SK-N-SH (cell line): ENCODE data around the gene BCL11B. TPM values are rescaled to one million over a fixed set of nuclear protein-coding genes. Genes with fewer than 3 reads are reported as not detected.

ENCODE experiments used
- CTCF ChIA-PET: fragments of 300-600, 350-600 bp; formaldehyde crosslinking; extraction: SDS; loops from one replicate; lab custom pipeline; 2021; lab: Yijun Ruan, JAX
- POLR2A ChIA-PET: fragments of 350-600 bp; sonication (Branson Sonifier 250); formaldehyde crosslinking; extraction: SDS; loops from one replicate; lab custom pipeline; 2020; ENCODE audit warnings: antibody characterized with exemption, inconsistent platforms; lab: Yijun Ruan, JAX
- DNase-seq: peaks from one replicate; pipeline ENCODE4 v3.0.0; 2012
- H2AFZ ChIP-seq: fragments of 200-600 bp; sonication (generic); 2 replicates; pipeline ENCODE4 v1.8.1; 2016; ENCODE audit warnings: antibody characterized with exemption, mild to moderate bottlenecking, low read depth
- H3F3A ChIP-seq: fragments of 200-600 bp; sonication (generic); replicated peaks from 2 replicates; pipeline ENCODE3; 2016; ENCODE audit warnings: antibody characterized with exemption, mild to moderate bottlenecking; ENCODE audit not compliant: insufficient read depth
- H3K27ac ChIP-seq, 2 experiments: fragments of 200-500 bp in 1 of 2; fragments of 200-600 bp in 1 of 2; sonication (Bioruptor generic) in 1 of 2; sonication (generic), shearing (Covaris generic) in 1 of 2; 2 replicates each; pipeline versions ENCODE4 v1.5.1 to v1.6.1; 2014 to 2016; ENCODE audit warnings: low read depth in 2 of 2, inconsistent platforms in 1 of 2, low read length in 1 of 2, mild to moderate bottlenecking in 1 of 2, mixed read lengths in 1 of 2
- H3K27me3 ChIP-seq: fragments of 200-600 bp; sonication (generic), shearing (Covaris generic); 2 replicates; pipeline ENCODE4 v1.6.1; 2016; ENCODE audit warnings: mixed run types; ENCODE audit not compliant: insufficient read depth
- H3K36me3 ChIP-seq, 2 experiments: fragments of 200-500 bp in 1 of 2; fragments of 200-600 bp in 1 of 2; sonication (Bioruptor generic) in 1 of 2; sonication (generic) in 1 of 2; replicated peaks in 1 of 2; 2 replicates each; pipeline versions ENCODE3 to v1.5.1; 2014 to 2016; ENCODE audit warnings: low read length in 1 of 2, mild to moderate bottlenecking in 1 of 2; ENCODE audit not compliant: insufficient read depth in 2 of 2, control insufficient read depth in 1 of 2
- H3K4me1 ChIP-seq, 2 experiments: fragments of 200-500 bp in 1 of 2; fragments of 200-600 bp in 1 of 2; sonication (Bioruptor generic) in 1 of 2; sonication (generic), shearing (Covaris generic) in 1 of 2; 2 replicates each; pipeline versions ENCODE4 v1.5.1 to v1.6.1; 2014 to 2016; ENCODE audit warnings: low read depth in 1 of 2, low read length in 1 of 2, mixed run types in 1 of 2; ENCODE audit not compliant: insufficient read depth in 2 of 2, control insufficient read depth in 1 of 2
- H3K4me2 ChIP-seq: fragments of 200-600 bp; sonication (generic), shearing (Covaris generic); 2 replicates; pipeline ENCODE4 v1.6.1; 2017; ENCODE audit warnings: mixed run types
- H3K4me3 ChIP-seq, 2 experiments: fragments of 200-500 bp in 1 of 2; fragments of 200-600 bp in 1 of 2; sonication (Bioruptor generic) in 1 of 2; sonication (generic), shearing (Covaris generic) in 1 of 2; 2 replicates each; pipeline versions ENCODE4 v1.5.1 to v1.8.1; 2014 to 2016; ENCODE audit warnings: low read depth in 2 of 2, inconsistent platforms in 1 of 2, low read length in 1 of 2, mild to moderate bottlenecking in 1 of 2, mixed read lengths in 1 of 2, moderate library complexity in 1 of 2
- H3K79me2 ChIP-seq: fragments of 200-600 bp; sonication (generic); 2 replicates; pipeline ENCODE4 v1.8.1; 2017; ENCODE audit warnings: mild to moderate bottlenecking; ENCODE audit not compliant: insufficient read depth
- H3K9ac ChIP-seq: fragments of 200-600 bp; sonication (generic); 2 replicates; pipeline ENCODE4 v1.6.1; 2017; ENCODE audit warnings: mixed run types
- H3K9me2 ChIP-seq: fragments of 200-600 bp; sonication (generic); 2 replicates; pipeline ENCODE4 v1.6.1; 2017; ENCODE audit warnings: mixed run types
- H3K9me3 ChIP-seq: fragments of 200-600 bp; sonication (generic); 2 replicates; pipeline ENCODE4 v1.6.1; 2017; ENCODE audit warnings: mixed run types, mild to moderate bottlenecking, moderate library complexity
- H4K20me1 ChIP-seq: fragments of 200-600 bp; sonication (generic); 2 replicates; pipeline ENCODE4 v1.6.1; 2017; ENCODE audit warnings: mild to moderate bottlenecking, mixed run types; ENCODE audit not compliant: insufficient read depth
- CHD2 ChIP-seq: fragments of 150-350 bp; IDR thresholded peaks from 2 replicates; pipeline ENCODE4 v1.6.1; 2018; ENCODE audit warnings: low read length; ENCODE audit not compliant: partially characterized antibody
- CTCF ChIP-seq: fragments of 200-600 bp; sonication (generic); IDR thresholded peaks from 2 replicates; pipeline ENCODE4 v1.6.1; 2017; ENCODE audit warnings: antibody characterized with exemption, mild to moderate bottlenecking, moderate library complexity
- EP300 ChIP-seq, 2 experiments: IDR thresholded peaks; 2 replicates each; pipeline versions ENCODE4 v1.4.0 to v1.6.1; 2012; ENCODE audit warnings: borderline replicate concordance in 1 of 2, low read depth in 1 of 2, low read length in 1 of 2
- EZH2phosphoT487 ChIP-seq: fragments of 200-600 bp; sonication (generic); IDR thresholded peaks from 2 replicates; pipeline ENCODE4 v1.6.1; 2017; ENCODE audit warnings: low read depth, mixed run types, mild to moderate bottlenecking, antibody characterized with exemption, moderate library complexity, borderline replicate concordance
- FOSL2 ChIP-seq: IDR thresholded peaks from 2 replicates; pipeline ENCODE4 v1.4.0; 2012; ENCODE audit warnings: low read depth, mild to moderate bottlenecking, moderate library complexity, borderline replicate concordance
- FOXJ3 ChIP-seq: sonication (generic); formaldehyde crosslinking; IDR thresholded peaks from 2 replicates; pipeline ENCODE4 v1.5.1; 2020; ENCODE audit warnings: mild to moderate bottlenecking, missing genetic modification reagents
- GATA2 ChIP-seq: sonication (generic); formaldehyde crosslinking; IDR thresholded peaks from 2 replicates; pipeline ENCODE4 v1.5.0; 2020; ENCODE audit warnings: mild to moderate bottlenecking, missing genetic modification reagents
- MEF2A ChIP-seq: IDR thresholded peaks from 2 replicates; pipeline ENCODE4 v1.4.0; 2012; ENCODE audit warnings: low read depth, borderline replicate concordance
- MXI1 ChIP-seq: IDR thresholded peaks from 2 replicates; pipeline ENCODE4 v1.6.1; 2012; ENCODE audit warnings: mild to moderate bottlenecking, low read depth, low read length, improper control_type of control experiment
- PBX3 ChIP-seq: IDR thresholded peaks from 2 replicates; pipeline ENCODE4; 2012
- REST ChIP-seq: IDR thresholded peaks from 2 replicates; pipeline ENCODE4 v1.6.1; 2012; ENCODE audit warnings: mild to moderate bottlenecking, low read depth, low read length, moderate library complexity
- RFX5 ChIP-seq: IDR thresholded peaks from 2 replicates; pipeline ENCODE4 v1.6.1; 2012; ENCODE audit warnings: mild to moderate bottlenecking, improper control_type of control experiment, low read length
- RXRA ChIP-seq: IDR thresholded peaks from 2 replicates; pipeline ENCODE4 v1.4.0; 2012; ENCODE audit warnings: low read depth, mild to moderate bottlenecking, borderline replicate concordance
- TAF1 ChIP-seq: IDR thresholded peaks from 2 replicates; pipeline ENCODE4 v1.6.1; 2012; ENCODE audit warnings: low read depth, mild to moderate bottlenecking, low read length, moderate library complexity, borderline replicate concordance
- TCF12 ChIP-seq: IDR thresholded peaks from 2 replicates; pipeline ENCODE4 v1.4.0; 2012
- USF2 ChIP-seq: fragments of 150-350 bp; IDR thresholded peaks from 2 replicates; pipeline ENCODE4 v1.6.1; 2017; ENCODE audit warnings: antibody characterized with exemption, low read length, low read depth, borderline replicate concordance
- ZBTB33 ChIP-seq: IDR thresholded peaks from 2 replicates; pipeline ENCODE4 v1.4.0; 2012; ENCODE audit warnings: low read depth, borderline replicate concordance
- whole genome bisulfite sequencing: methylation state at CpG from one replicate; pipeline ENCODE4 v1.1.6; 2017; ENCODE audit warnings: low lambda C conversion rate; 5-methylcytosine and 5-hydroxymethylcytosine counted together
- polyA plus RNA-seq, 3 experiments: library from polyadenylated mRNA; depleted of rRNA; stranded (reverse); fragments of >200 nt; gene quantifications; 2 replicates each; pipeline ENCODE4 v1.2.3, GENCODE V29; 2012

The BCL11B gene
- polyA plus RNA-seq, 1 of the 3 experiments (the other 2 are of a cell fraction): not detected

- TF ChIP-seq MXI1 (no peak), CHD2 (no peak), GATA2 (CRISPR knock-in tag) (no peak), RXRA (no peak), TCF12 (no peak), MEF2A (no peak)
- TF ChIP-seq, all 33 proteins: peak for 0
- no peaks in the 10 kb centered on the region for H3K79me2 ChIP-seq
- H3K36me3 ChIP-seq: no peaks in the 10 kb centered on the region
- no peaks in the 10 kb centered on the region for H3K4me1 ChIP-seq
- no peak overlapping the region for H3K27ac ChIP-seq
- H3K9ac ChIP-seq: no peak overlapping the region
- no peaks in the 10 kb centered on the region for H3K9me2 ChIP-seq
- ChIA-PET POLR2A (no interaction called here), CTCF (no interaction called here)
- H2AFZ ChIP-seq: no peak overlapping the region
- no peak for DNase-seq
- no peak overlapping the region for H3K4me3 ChIP-seq
- no peak overlapping the region for H3K4me2 ChIP-seq
- peaks cover 5% of the 10 kb centered on the region; the same call in 1 of the 2 replicates for H3K27me3 ChIP-seq
- no peaks in the 10 kb centered on the region for H3F3A ChIP-seq
- H4K20me1 ChIP-seq: no peaks in the 10 kb centered on the region
- H3K9me3 ChIP-seq: no peaks in the 10 kb centered on the region; the same call in 1 of the 2 replicates
- 4% methylated on average over 6 of the region's 6 CpGs for WGBS
Measured at GRCh38 chr14:99156814-99157213, 115.2 kb downstream of the BCL11B start.

GRCh38 chr14:99156090-99156425 is 115.9 kb downstream of the BCL11B start:
- Histone ChIP-seq H2AFZ (no peak overlapping the region), H4K20me1 (no peaks in the 10 kb centered on the region), H3K4me2 (no peak overlapping the region), H3K9ac (no peak overlapping the region), H3K4me1 (no peaks in the 10 kb centered on the region), H3K36me3 (no peaks in the 10 kb centered on the region), H3K27me3 (peaks cover 5% of the 10 kb centered on the region; the same call in 1 of the 2 replicates), H3K79me2 (no peaks in the 10 kb centered on the region), H3K4me3 (no peak overlapping the region), H3F3A (no peaks in the 10 kb centered on the region), H3K27ac (no peak overlapping the region), H3K9me3 (no peaks in the 10 kb centered on the region; the same call in 1 of the 2 replicates), H3K9me2 (no peaks in the 10 kb centered on the region)
- ChIA-PET CTCF (no interaction called here), POLR2A (no interaction called here)
- no peak for TF ChIP-seq REST
- TF ChIP-seq EP300 (IDR thresholded peaks at IDR 0.05; ENCODE audit: borderline replicate concordance in 1 of 2, low read depth in 1 of 2, low read length in 1 of 2): no peak
- TF ChIP-seq FOSL2: no peak
- no peak for TF ChIP-seq CTCF
- no peak for TF ChIP-seq CHD2
- TF ChIP-seq EZH2phosphoT487: no peak
- TF ChIP-seq ZBTB33: no peak
- TF ChIP-seq MEF2A: no peak
- no peak for TF ChIP-seq FOXJ3 (CRISPR knock-in tag)
- TF ChIP-seq RFX5: no peak
- TF ChIP-seq PBX3: no peak
- no peak for TF ChIP-seq USF2
- TF ChIP-seq TCF12: no peak
- no peak for TF ChIP-seq TAF1
- no peak for TF ChIP-seq RXRA
- no peak for DNase-seq
- WGBS: 1% methylated on average over 7 of the region's 7 CpGs
